ENCODE results near the gene TSHR. TPM values are rescaled to one million over a fixed set of nuclear protein-coding genes. Genes with fewer than 3 reads are reported as not detected.
"Not testable (repeated sequence)": the region's sequence is repeated elsewhere in the genome, so short reads cannot be mapped to it uniquely, and the experiment has no call there.

Gene TSHR
- 0.24 TPM in 1 of 2 replicates, not detected in the other for total RNA-seq
- long read RNA-seq, partial matches to known transcripts, result 0 of 1 reads
- long read RNA-seq, other reads (novel, unspliced or antisense), result 1 of 1 reads

- no peak for DNase-seq (ENCODE audit: low spot score, unreplicated experiment)
- H3K9me3 Mint-ChIP-seq (ENCODE audit: low read depth), result no peaks in the 10 kb centered on the region
- no peak for TF ChIP-seq CTCF (IDR thresholded peaks at IDR 0.05; ENCODE audit: unreplicated experiment)
- peaks cover 4% of the 10 kb centered on the region for H3K4me1 Mint-ChIP-seq (ENCODE audit: low read depth)
- H3K27me3 Mint-ChIP-seq, result peaks cover 45% of the 10 kb centered on the region
- no peak within 1 kb of the TSS for H3K27ac Mint-ChIP-seq
- H3K4me3 Mint-ChIP-seq (ENCODE audit: low read depth), result peak within 1 kb of the TSS; percentile 79
- no peaks in the 10 kb centered on the region for H3K36me3 Mint-ChIP-seq (ENCODE audit: insufficient read depth)
These were observed at the start of gene TSHR for GRCh38 chr14:80955416-80955941. TSHR (plus strand) TSS chr14:80955621; CDS start chr14:80955681, 60 bp downstream.

- TF ChIP-seq CTCF (IDR thresholded peaks at IDR 0.05; ENCODE audit: unreplicated experiment), result no peak
- DNase-seq (ENCODE audit: low spot score, unreplicated experiment), result no peak
- Mint-ChIP-seq H3K4me1 (ENCODE audit: low read depth) (peaks cover 13% of the 10 kb centered on the region), H3K4me3 (ENCODE audit: low read depth) (no peak overlapping the region), H3K27me3 (no peaks in the 10 kb centered on the region), H3K36me3 (ENCODE audit: insufficient read depth) (peaks cover 13% of the 10 kb centered on the region), H3K9me3 (ENCODE audit: low read depth) (peaks cover 4% of the 10 kb centered on the region), H3K27ac (no peak overlapping the region)
These were observed 49.1 kb upstream of the TSHR start for GRCh38 chr14:80906336-80906735.

GRCh38 chr14:80906946-80907345 is 48.5 kb upstream of the TSHR start:
- peaks cover 4% of the 10 kb centered on the region for H3K9me3 Mint-ChIP-seq (ENCODE audit: low read depth)
- no peak for DNase-seq (ENCODE audit: low spot score, unreplicated experiment)
- peaks cover 10% of the 10 kb centered on the region for H3K4me1 Mint-ChIP-seq (ENCODE audit: low read depth)
- H3K27ac Mint-ChIP-seq, result no peak overlapping the region
- H3K27me3 Mint-ChIP-seq, result no peaks in the 10 kb centered on the region
- no peak overlapping the region for H3K4me3 Mint-ChIP-seq (ENCODE audit: low read depth)
- no peak for TF ChIP-seq CTCF (IDR thresholded peaks at IDR 0.05; ENCODE audit: unreplicated experiment)
- peaks cover 10% of the 10 kb centered on the region for H3K36me3 Mint-ChIP-seq (ENCODE audit: insufficient read depth)

GRCh38 chr14:80912013-80912412 is 43.4 kb upstream of the TSHR start:
- H3K27ac Mint-ChIP-seq; H3K4me3 Mint-ChIP-seq (ENCODE audit: low read depth); H3K9me3 Mint-ChIP-seq (ENCODE audit: low read depth); DNase-seq (ENCODE audit: low spot score, unreplicated experiment); H3K27me3 Mint-ChIP-seq; H3K4me1 Mint-ChIP-seq (ENCODE audit: low read depth): not testable (repeated sequence)
- H3K36me3 Mint-ChIP-seq (ENCODE audit: insufficient read depth), result peaks cover 13% of the 10 kb centered on the region

- Mint-ChIP-seq H3K4me1 (ENCODE audit: low read depth) (no peaks in the 10 kb centered on the region), H3K27ac (no peak overlapping the region), H3K27me3 (no peaks in the 10 kb centered on the region), H3K36me3 (ENCODE audit: insufficient read depth) (peaks cover 9% of the 10 kb centered on the region), H3K4me3 (ENCODE audit: low read depth) (no peak overlapping the region), H3K9me3 (ENCODE audit: low read depth) (no peaks in the 10 kb centered on the region)
- no peak for TF ChIP-seq CTCF (IDR thresholded peaks at IDR 0.05; ENCODE audit: unreplicated experiment)
- no peak for DNase-seq (ENCODE audit: low spot score, unreplicated experiment)
These were observed 35.8 kb upstream of the TSHR start for GRCh38 chr14:80919622-80920021.

GRCh38 chr14:80923368-80923767 is 32.1 kb upstream of the TSHR start:
- H3K4me3 Mint-ChIP-seq (ENCODE audit: low read depth), result no peak overlapping the region
- no peak for DNase-seq (ENCODE audit: low spot score, unreplicated experiment)
- H3K36me3 Mint-ChIP-seq (ENCODE audit: insufficient read depth), result peaks cover 2% of the 10 kb centered on the region
- no peak overlapping the region for H3K27ac Mint-ChIP-seq
- H3K4me1 Mint-ChIP-seq (ENCODE audit: low read depth), result peaks cover 4% of the 10 kb centered on the region
- no peak for TF ChIP-seq CTCF (IDR thresholded peaks at IDR 0.05; ENCODE audit: unreplicated experiment)
- peaks cover 3% of the 10 kb centered on the region for H3K9me3 Mint-ChIP-seq (ENCODE audit: low read depth)
- no peaks in the 10 kb centered on the region for H3K27me3 Mint-ChIP-seq
